GM19467 (cell line): Measurements from ENCODE around the gene TSPAN11.

Source experiments
- ATAC-seq: cut with Tn5 transposase; IDR thresholded peaks from one replicate; pipeline ENCODE4 v1.9.1; 2021; ENCODE audit warnings: mild to moderate bottlenecking, moderate library complexity; ENCODE audit not compliant: unreplicated experiment

The TSPAN11 gene

GRCh38 chr12:31037931-31038330 is 111.4 kb downstream of the TSPAN11 start:
- no peak for ATAC-seq

- ATAC-seq: no peak
Measured at GRCh38 chr12:31041033-31041564, 114.6 kb downstream of the TSPAN11 start.
